GM12878 (cell line): ENCODE measurements around the gene BCL11A. TPM values are rescaled to one million over a fixed set of nuclear protein-coding genes. Genes with fewer than 3 reads are reported as not detected.

Experiments
- ATAC-seq: fragments of 200-7000 bp; cut with Tn5 transposase; 3 replicates; pipeline ENCODE4 v1.9.1; 2020; ENCODE audit warnings: mild to moderate bottlenecking, moderate library complexity
- BruUV-seq: library from RNA; stranded (reverse); fragments of 400-500 nt; replicated peaks from 2 replicates; lab custom pipeline; 2021; lab: Mats Ljungman, UMichigan
- CTCF ChIA-PET: fragments of 300-600 bp; sonication (Branson Sonifier 250); formaldehyde crosslinking; extraction: SDS; loops from one replicate; lab custom pipeline; 2021; ENCODE audit warnings: inconsistent platforms; lab: Yijun Ruan, JAX
- POLR2A ChIA-PET: fragments of 350-600 bp; formaldehyde crosslinking; extraction: SDS; loops from one replicate; lab custom pipeline; 2021; ENCODE audit warnings: inconsistent platforms; lab: Charles Lee
- RAD21 ChIA-PET: fragments of 300-600 bp; sonication (Branson Sonifier 250); formaldehyde crosslinking; loops from one replicate; lab custom pipeline; 2023; ENCODE audit warnings: antibody characterized with exemption; ENCODE audit not compliant: unreplicated experiment; lab: Charles Lee
- SMC1A ChIA-PET: fragments of 300-600 bp; sonication (Branson Sonifier 250); formaldehyde crosslinking; loops from one replicate; lab custom pipeline; 2023; ENCODE audit not compliant: unreplicated experiment, uncharacterized antibody; lab: Charles Lee
- DNase-seq: peaks from one replicate; pipeline ENCODE4 v3.0.0-alpha.2; 2011; ENCODE audit warnings: low read depth, low spot score
- FAIRE-seq: peaks from 3 replicates; lab custom pipeline; 2011; peaks lifted over from hg19 to GRCh38; lab: Jason Lieb, UNC
- H2AFZ ChIP-seq: 2 replicates; pipeline ENCODE4 v1.6.0; 2011; ENCODE audit warnings: low read depth, low read length, control low read depth; ENCODE audit not compliant: control insufficient read depth
- H3K27ac ChIP-seq: 2 replicates; pipeline ENCODE4 v1.5.1; 2011; ENCODE audit warnings: control low read depth; ENCODE audit not compliant: control insufficient read depth, insufficient read depth
- H3K27me3 ChIP-seq, 2 experiments: replicated peaks in 1 of 2; 2 replicates each; pipeline versions ENCODE4 v1.6.0 to v1.6.1; 2011; ENCODE audit warnings: low read length in 1 of 2; ENCODE audit not compliant: control insufficient read depth in 2 of 2, insufficient read depth in 2 of 2
- H3K36me3 ChIP-seq, 2 experiments: 2 replicates each; pipeline ENCODE4 v1.5.1; 2011; ENCODE audit warnings: low read length in 1 of 2; ENCODE audit not compliant: control insufficient read depth in 2 of 2, insufficient read depth in 2 of 2
- H3K4me1 ChIP-seq: 2 replicates; pipeline ENCODE4 v1.6.1; 2011; ENCODE audit warnings: mild to moderate bottlenecking, low read length, moderate library complexity, mixed read lengths; ENCODE audit not compliant: control insufficient read depth, insufficient read depth
- H3K4me2 ChIP-seq: 2 replicates; pipeline ENCODE4 v1.6.0; 2011; ENCODE audit warnings: control low read depth; ENCODE audit not compliant: control insufficient read depth, insufficient read depth
- H3K4me3 ChIP-seq: fragments of 200-600 bp; sonication (generic); 2 replicates; pipeline ENCODE4 v1.5.1; 2016
- H3K79me2 ChIP-seq: 2 replicates; pipeline ENCODE4 v1.6.0; 2011; ENCODE audit warnings: low read length; ENCODE audit not compliant: control insufficient read depth, insufficient read depth
- H3K9ac ChIP-seq: 2 replicates; pipeline ENCODE4 v1.8.0; 2011; ENCODE audit warnings: low read length, control low read depth, mixed read lengths; ENCODE audit not compliant: control insufficient read depth, insufficient read depth
- H3K9me3 ChIP-seq: replicated peaks from 3 replicates; pipeline ENCODE4 v1.5.1; 2011; ENCODE audit warnings: mild to moderate bottlenecking, low read length; ENCODE audit not compliant: control insufficient read depth, insufficient read depth
- H4K20me1 ChIP-seq: 2 replicates; pipeline ENCODE4 v1.6.0; 2011; ENCODE audit not compliant: control insufficient read depth, insufficient read depth
- BCL3 ChIP-seq: IDR thresholded peaks from 2 replicates; pipeline ENCODE4 v1.6.1; 2011; ENCODE audit warnings: borderline replicate concordance, low read depth, mild to moderate bottlenecking, moderate library complexity, low read length; ENCODE audit not compliant: insufficient read depth, poor library complexity, severe bottlenecking
- BHLHE40 ChIP-seq, 2 experiments: fragments of 450-650 bp in 1 of 2; IDR thresholded peaks; 2 replicates each; pipeline ENCODE4 v1.6.1; 2011 to 2017; ENCODE audit warnings: low read depth in 2 of 2, borderline replicate concordance in 1 of 2, improper control_type of control experiment in 1 of 2, low read length in 1 of 2, mild to moderate bottlenecking in 1 of 2
- CHD4 ChIP-seq: fragments of 200-600 bp; sonication (generic); IDR thresholded peaks from 2 replicates; pipeline ENCODE4 v1.6.1; 2016; ENCODE audit warnings: mild to moderate bottlenecking
- EED ChIP-seq: sonication (generic); IDR thresholded peaks from 2 replicates; pipeline ENCODE4 v1.6.1; 2016; ENCODE audit warnings: antibody characterized with exemption, low read depth
- IKZF1 ChIP-seq: fragments of 450-650 bp; conservative IDR thresholded peaks from 2 replicates; pipeline ENCODE4 v1.6.1; 2017; ENCODE audit warnings: antibody characterized with exemption, mild to moderate bottlenecking
- NRF1 ChIP-seq: conservative IDR thresholded peaks from 2 replicates; pipeline ENCODE4 v1.6.1; 2011; ENCODE audit warnings: mild to moderate bottlenecking, low read depth, low read length, improper control_type of control experiment
- RAD51 ChIP-seq: fragments of 450-650 bp; IDR thresholded peaks from 2 replicates; pipeline ENCODE4 v1.6.1; 2016; ENCODE audit warnings: moderate library complexity, mild to moderate bottlenecking, inconsistent platforms
- RELA ChIP-seq: fragments of 450-650 bp; IDR thresholded peaks from 2 replicates; pipeline ENCODE4 v1.8.0; 2014; ENCODE audit warnings: borderline replicate concordance; ENCODE audit not compliant: partially characterized antibody
- SIX5 ChIP-seq: IDR thresholded peaks from 2 replicates; pipeline ENCODE4 v1.6.1; 2011; ENCODE audit warnings: mild to moderate bottlenecking, low read depth, low read length, moderate library complexity; ENCODE audit not compliant: severe bottlenecking
- WGBS: methylation state at CpG from one replicate; pipeline ENCODE4 v1.1.6; 2016; ENCODE audit warnings: low lambda C conversion rate; ENCODE audit not compliant: insufficient replicate concordance, insufficient coverage; ENCODE audit errors: missing lambda C conversion rate; 5-methylcytosine and 5-hydroxymethylcytosine counted together
- in situ Hi-C: fragments of 300-500 bp; cut with MboI; formaldehyde crosslinking; loops from 9 replicates; pipeline ENCODE4 v1.14.3; 2018; ENCODE audit warnings: mixed read lengths
- intact Hi-C: fragments of 100-400 bp; cut with micrococcal nuclease; formaldehyde crosslinking; loops from one replicate; pipeline ENCODE4 v1.14.2; 2022; ENCODE audit not compliant: unreplicated experiment
- polyA plus RNA-seq, 11 experiments: library from polyadenylated mRNA; depleted of rRNA in 4 of 11; unstranded in 6 of 11; stranded (reverse) in 5 of 11; fragments of >200 nt; fragmentation: Nextera tagmentation in 4 of 11; fragmentation: Illumina TruSeq in 1 of 11; extraction: Ambion mirVana in 4 of 11; extraction: Trizol in 1 of 11; gene quantifications; 1 replicate in 1 of 11; 2 replicates in 10 of 11; pipeline versions ENCODE4 v1.2.1 to v1.2.3, GENCODE V29; 2011 to 2016; ENCODE audit warnings: inconsistent platforms in 2 of 11, missing spikeins in 2 of 11, low read depth in 1 of 11
- total RNA-seq, 4 experiments: library from RNA; depleted of rRNA in 3 of 4; stranded (reverse); fragments of >200 nt in 3 of 4; fragmentation: Illumina TruSeq in 1 of 4; extraction: Trizol in 1 of 4; gene quantifications; 2 replicates each; pipeline versions ENCODE4 v1.2.1 to v1.2.3, GENCODE V29; 2013 to 2021
- TF ChIP-seq, protein P1 (sequence below): IDR thresholded peaks from 2 replicates; pipeline ENCODE4 v1.6.1; 2011; ENCODE audit warnings: low read depth, mild to moderate bottlenecking, low read length, moderate library complexity, borderline replicate concordance; ENCODE audit errors: extremely low read depth
- TF ChIP-seq, protein P2 (sequence below): IDR thresholded peaks from 2 replicates; pipeline ENCODE4 v1.6.1; 2012; ENCODE audit warnings: low read depth, low read length, improper control_type of control experiment
- TF ChIP-seq, protein P3 (sequence below): IDR thresholded peaks from 2 replicates; pipeline ENCODE4 v1.6.1; 2011; ENCODE audit warnings: borderline replicate concordance, low read depth, mild to moderate bottlenecking, moderate library complexity, mixed read lengths, low read length; ENCODE audit not compliant: insufficient read depth; ENCODE audit errors: extremely low read length
- TF ChIP-seq, protein P4 (sequence below): IDR thresholded peaks from 2 replicates; pipeline ENCODE4 v1.6.1; 2012; ENCODE audit warnings: low read depth, low read length, improper control_type of control experiment

The BCL11A gene
- total and polyA plus RNA-seq, 10 of the 15 experiments (the other 5 are each of a cell fraction or from before 2014, with no cell fraction given), result 7.5 to 26.6 (median 11.1) TPM; not detected in 1

DNA sequence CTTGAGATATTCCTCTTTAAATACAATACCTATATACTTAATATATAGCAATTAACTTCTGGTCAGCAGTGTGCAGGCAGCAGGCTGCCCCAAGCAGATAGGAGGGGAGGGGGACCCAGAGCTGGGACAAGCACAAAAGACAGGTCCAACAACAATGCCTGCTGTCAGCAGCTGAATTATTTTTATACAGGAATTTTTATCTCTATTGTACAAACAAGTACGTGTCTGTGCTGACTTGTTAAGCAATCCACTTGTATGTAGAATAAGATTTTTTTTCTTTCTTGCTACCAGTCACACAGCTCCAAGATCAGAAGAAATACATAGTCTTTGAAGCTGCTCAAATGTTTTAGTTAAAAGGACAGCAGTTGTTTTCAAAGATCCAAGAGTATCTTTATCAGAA is 16.7 kb downstream of the BCL11A start (continued):
- TF ChIP-seq SIX5, result no peak
- TF ChIP-seq BCL3, result no peak
- no peak for TF ChIP-seq BHLHE40 (IDR thresholded peaks at IDR 0.05; ENCODE audit: borderline replicate concordance in 1 of 2, low read depth in 2 of 2, low read length in 1 of 2)

GRCh38 chr2:60535685-60536312 is 17.7 kb downstream of the BCL11A start:
- H3K27me3 ChIP-seq, result peaks cover 0 to 3% of the 10 kb centered on the region in 2 experiments; a peak in 2 of 4 replicates
- peaks cover 92% of the 10 kb centered on the region for H3K79me2 ChIP-seq
- CTCF ChIA-PET, result interaction anchor here (0.6 to 1.6 kb wide), 2 partner anchors 14 to 25 kb away, joined by 4 to 5 read pairs; no protein-coding TSS in a partner anchor
- ATAC-seq (peak; percentile 76), DNase-seq (no peak), FAIRE-seq (peak; percentile 41)
- BruUV-seq, result no TSS peak
- no peaks in the 10 kb centered on the region; a peak in 1 of 4 replicates for H3K36me3 ChIP-seq
- RAD21 ChIA-PET, result no interaction called here
- in situ Hi-C loops (no loop called here), intact Hi-C loops (loop anchor here (1.0 kb wide), 1 partner anchor 96 kb away; no protein-coding TSS in a partner anchor)
- peak overlapping the region; percentile 36; the same call in 1 of the 2 replicates for H3K9ac ChIP-seq
- H3K4me1 ChIP-seq, result peaks cover 13% of the 10 kb centered on the region
- SMC1A ChIA-PET, result interaction anchor here (0.8 to 1.8 kb wide), 5 partner anchors 13 to 223 kb away, joined by 3 to 10 read pairs (median 4); no protein-coding TSS in a partner anchor
- no peaks in the 10 kb centered on the region for H3K9me3 ChIP-seq
- H2AFZ ChIP-seq, result no peak overlapping the region
- H3K4me2 ChIP-seq, result peak overlapping the region; percentile 61
- WGBS, result 27% methylated on average over 11 of the region's 11 CpGs
- POLR2A ChIA-PET, result no interaction called here
- peak overlapping the region; percentile 49 for H3K27ac ChIP-seq
- H3K4me3 ChIP-seq, result peak overlapping the region; percentile 45
- H4K20me1 ChIP-seq, result no peaks in the 10 kb centered on the region
- TF ChIP-seq, protein P1, sequence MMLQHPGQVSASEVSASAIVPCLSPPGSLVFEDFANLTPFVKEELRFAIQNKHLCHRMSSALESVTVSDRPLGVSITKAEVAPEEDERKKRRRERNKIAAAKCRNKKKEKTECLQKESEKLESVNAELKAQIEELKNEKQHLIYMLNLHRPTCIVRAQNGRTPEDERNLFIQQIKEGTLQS, result no peak
- TF ChIP-seq NRF1 (no peak), EED (no peak; the same call in 1 of the 2 replicates), RELA (no peak), IKZF1 (no peak), CHD4 (no peak), RAD51 (peak; percentile 70; the same call in 1 of the 2 replicates)
- TF ChIP-seq, protein P2, sequence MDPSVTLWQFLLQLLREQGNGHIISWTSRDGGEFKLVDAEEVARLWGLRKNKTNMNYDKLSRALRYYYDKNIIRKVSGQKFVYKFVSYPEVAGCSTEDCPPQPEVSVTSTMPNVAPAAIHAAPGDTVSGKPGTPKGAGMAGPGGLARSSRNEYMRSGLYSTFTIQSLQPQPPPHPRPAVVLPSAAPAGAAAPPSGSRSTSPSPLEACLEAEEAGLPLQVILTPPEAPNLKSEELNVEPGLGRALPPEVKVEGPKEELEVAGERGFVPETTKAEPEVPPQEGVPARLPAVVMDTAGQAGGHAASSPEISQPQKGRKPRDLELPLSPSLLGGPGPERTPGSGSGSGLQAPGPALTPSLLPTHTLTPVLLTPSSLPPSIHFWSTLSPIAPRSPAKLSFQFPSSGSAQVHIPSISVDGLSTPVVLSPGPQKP, result no peak
- TF ChIP-seq, protein P3, sequence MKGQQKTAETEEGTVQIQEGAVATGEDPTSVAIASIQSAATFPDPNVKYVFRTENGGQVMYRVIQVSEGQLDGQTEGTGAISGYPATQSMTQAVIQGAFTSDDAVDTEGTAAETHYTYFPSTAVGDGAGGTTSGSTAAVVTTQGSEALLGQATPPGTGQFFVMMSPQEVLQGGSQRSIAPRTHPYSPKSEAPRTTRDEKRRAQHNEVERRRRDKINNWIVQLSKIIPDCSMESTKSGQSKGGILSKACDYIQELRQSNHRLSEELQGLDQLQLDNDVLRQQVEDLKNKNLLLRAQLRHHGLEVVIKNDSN, result peak; percentile 75
- TF ChIP-seq, protein P4, sequence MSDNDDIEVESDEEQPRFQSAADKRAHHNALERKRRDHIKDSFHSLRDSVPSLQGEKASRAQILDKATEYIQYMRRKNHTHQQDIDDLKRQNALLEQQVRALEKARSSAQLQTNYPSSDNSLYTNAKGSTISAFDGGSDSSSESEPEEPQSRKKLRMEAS, result peak; percentile 58; the same call in 1 of the 2 replicates
